ENCODE measurements around the gene MIOX. TPM values are rescaled to one million over a fixed set of nuclear protein-coding genes. Genes with fewer than 3 reads are reported as not detected.

The MIOX gene
- total RNA-seq, 1 experiment from 2014 or later, result 0.39 TPM

GRCh38 chr22:50464451-50464850 is 22.2 kb upstream of the MIOX start:
- H3K27me3 ChIP-seq (ENCODE audit: insufficient read depth, low read length), result no peaks in the 10 kb centered on the region
- peaks cover 10% of the 10 kb centered on the region for H3K79me2 ChIP-seq (ENCODE audit: insufficient read depth, low read length)
- H3K4me2 ChIP-seq (ENCODE audit: low read length), result no peak overlapping the region
- H4K20me1 ChIP-seq (ENCODE audit: insufficient read depth), result no peaks in the 10 kb centered on the region
- ChIA-PET CTCF (no interaction called here), RAD21 (ENCODE audit: low non-redundant PET in 1 of 2, low total read pairs in 2 of 2, uncharacterized antibody in 2 of 2, unreplicated experiment in 2 of 2) (no interaction called here), POLR2A (no interaction called here)
- no TSS peak for BruUV-seq (replicated peaks)
- no peak overlapping the region for H2AFZ ChIP-seq (ENCODE audit: low read depth, low read length, poor library complexity, severe bottlenecking)
- TF ChIP-seq RAD21 (IDR thresholded peaks at IDR 0.05; ENCODE audit: low read depth) (no peak), SIN3A (IDR thresholded peaks at IDR 0.05; ENCODE audit: low read depth) (no peak), EZH2phosphoT487 (IDR thresholded peaks at IDR 0.05; ENCODE audit: borderline replicate concordance) (no peak), EZH2 (IDR thresholded peaks at IDR 0.05) (no peak), ELF1 (IDR thresholded peaks at IDR 0.05; ENCODE audit: borderline replicate concordance, low read depth) (no peak), EGR1 (IDR thresholded peaks at IDR 0.05; ENCODE audit: low read depth) (no peak), FOSL1 (IDR thresholded peaks at IDR 0.05; ENCODE audit: low read depth) (no peak), YY1 (IDR thresholded peaks at IDR 0.05; ENCODE audit: extremely low read depth, insufficient replicate concordance, low read depth, low read length) (no peak), SRF (IDR thresholded peaks at IDR 0.05; ENCODE audit: low read depth) (no peak), SP1 (IDR thresholded peaks at IDR 0.05; ENCODE audit: low read depth) (no peak), TCF7L2 (IDR thresholded peaks at IDR 0.05; ENCODE audit: borderline replicate concordance, extremely low read depth, insufficient read depth, insufficient read length) (no peak)
- TF ChIP-seq, protein P1, sequence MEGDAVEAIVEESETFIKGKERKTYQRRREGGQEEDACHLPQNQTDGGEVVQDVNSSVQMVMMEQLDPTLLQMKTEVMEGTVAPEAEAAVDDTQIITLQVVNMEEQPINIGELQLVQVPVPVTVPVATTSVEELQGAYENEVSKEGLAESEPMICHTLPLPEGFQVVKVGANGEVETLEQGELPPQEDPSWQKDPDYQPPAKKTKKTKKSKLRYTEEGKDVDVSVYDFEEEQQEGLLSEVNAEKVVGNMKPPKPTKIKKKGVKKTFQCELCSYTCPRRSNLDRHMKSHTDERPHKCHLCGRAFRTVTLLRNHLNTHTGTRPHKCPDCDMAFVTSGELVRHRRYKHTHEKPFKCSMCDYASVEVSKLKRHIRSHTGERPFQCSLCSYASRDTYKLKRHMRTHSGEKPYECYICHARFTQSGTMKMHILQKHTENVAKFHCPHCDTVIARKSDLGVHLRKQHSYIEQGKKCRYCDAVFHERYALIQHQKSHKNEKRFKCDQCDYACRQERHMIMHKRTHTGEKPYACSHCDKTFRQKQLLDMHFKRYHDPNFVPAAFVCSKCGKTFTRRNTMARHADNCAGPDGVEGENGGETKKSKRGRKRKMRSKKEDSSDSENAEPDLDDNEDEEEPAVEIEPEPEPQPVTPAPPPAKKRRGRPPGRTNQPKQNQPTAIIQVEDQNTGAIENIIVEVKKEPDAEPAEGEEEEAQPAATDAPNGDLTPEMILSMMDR (IDR thresholded peaks at IDR 0.05 in 2 of 3, conservative IDR thresholded peaks at IDR 0.05 in 1 of 3; ENCODE audit: borderline replicate concordance in 1 of 3, insufficient read depth in 1 of 3, low read depth in 2 of 3, low read length in 2 of 3), result no peak
- TF ChIP-seq, protein P2, sequence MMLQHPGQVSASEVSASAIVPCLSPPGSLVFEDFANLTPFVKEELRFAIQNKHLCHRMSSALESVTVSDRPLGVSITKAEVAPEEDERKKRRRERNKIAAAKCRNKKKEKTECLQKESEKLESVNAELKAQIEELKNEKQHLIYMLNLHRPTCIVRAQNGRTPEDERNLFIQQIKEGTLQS (IDR thresholded peaks at IDR 0.05), result no peak
- H3K36me3 ChIP-seq (ENCODE audit: control insufficient read depth in 1 of 2, insufficient read depth in 2 of 2, low read length in 2 of 2), result peaks cover 15 to 29% of the 10 kb centered on the region in 2 experiments; a peak in 3 of 4 replicates
- H3K4me1 ChIP-seq (ENCODE audit: control insufficient read depth in 1 of 2, insufficient read depth in 2 of 2, low read length in 2 of 2), result peaks cover 0 to 4% of the 10 kb centered on the region in 2 experiments; a peak in 2 of 4 replicates
- H3K4me3 ChIP-seq (replicated peaks in 1 of 2; ENCODE audit: low read depth in 1 of 2, low read length in 2 of 2), result no peak overlapping the region
- DNase-seq (ENCODE audit: low read depth, low spot score), result no peak
- ATAC-seq, result no peak
- H3K9me3 ChIP-seq (ENCODE audit: control insufficient read depth in 1 of 2, insufficient read depth in 1 of 2, low read depth in 1 of 2, low read length in 2 of 2), result no peaks in the 10 kb centered on the region
- intact Hi-C loops (cut with micrococcal nuclease), result no loop called here
- H3K9me2 ChIP-seq (ENCODE audit: insufficient read depth), result no peaks in the 10 kb centered on the region
- H3K9ac ChIP-seq (ENCODE audit: low read length), result no peak overlapping the region
- no peak overlapping the region for H3K27ac ChIP-seq (ENCODE audit: low read depth, low read length)
